Prostate gland (tissue), 2 donors: Measurements from ENCODE around the gene DAGLA. TPM values are rescaled to one million over a fixed set of nuclear protein-coding genes. Genes with fewer than 3 reads are reported as not detected.

Experiments used
- DNase-seq: peaks from one replicate; pipeline ENCODE4 v3.0.0-alpha.2; 2019; ENCODE audit warnings: low spot score
- H3K27ac ChIP-seq, 2 donors: fragments of 200-600 bp; sonication (generic); 2 replicates each; pipeline ENCODE4 v1.5.1; 2017 to 2019
- H3K27me3 ChIP-seq: fragments of 200-600 bp; sonication (generic); replicated peaks from 2 replicates; pipeline ENCODE4 v1.5.1; 2019; ENCODE audit not compliant: insufficient read depth
- H3K36me3 ChIP-seq, 2 donors: fragments of 200-600 bp; sonication (generic); 1 replicate in 1 of 2; 2 replicates in 1 of 2; pipeline versions ENCODE4 v1.5.1 to v1.8.1; 2017 to 2019
- H3K4me1 ChIP-seq: fragments of 200-600 bp; sonication (generic); replicated peaks from 2 replicates; pipeline ENCODE4 v1.5.1; 2019
- H3K4me3 ChIP-seq, 2 donors: fragments of 200-600 bp; sonication (generic); 2 replicates each; pipeline ENCODE4 v1.5.1; 2017 to 2019
- H3K9me3 ChIP-seq: fragments of 200-600 bp; sonication (generic); 2 replicates; pipeline ENCODE4 v1.5.1; 2017
- CTCF ChIP-seq, 4 experiments: fragments of 200-600 bp in 2 of 4; fragments of 450-650 bp in 2 of 4; sonication (generic) in 2 of 4; IDR thresholded peaks; 1 replicate in 3 of 4; 2 replicates in 1 of 4; pipeline ENCODE4 v1.5.1; 2016 to 2019; ENCODE audit warnings: antibody characterized with exemption in 4 of 4, mild to moderate bottlenecking in 2 of 4, moderate library complexity in 2 of 4
- POLR2A ChIP-seq: fragments of 450-650 bp; IDR thresholded peaks from one replicate; pipeline ENCODE4 v1.6.1; 2016; ENCODE audit warnings: antibody characterized with exemption, mild to moderate bottlenecking
- POLR2AphosphoS5 ChIP-seq: sonication (generic); formaldehyde crosslinking; IDR thresholded peaks from one replicate; pipeline ENCODE4 v1.6.1; 2017; ENCODE audit warnings: antibody characterized with exemption
- WGBS: methylation state at CpG from one replicate; pipeline ENCODE4 v1.1.5; 2018; 5-methylcytosine and 5-hydroxymethylcytosine counted together
- intact Hi-C: fragments of 100-400 bp; cut with DNase I; formaldehyde crosslinking; loops from one replicate; pipeline ENCODE4 v1.14.2; 2022
- total RNA-seq, 2 donors: library from RNA; depleted of rRNA; stranded (reverse); fragments of >200 nt; gene quantifications; one replicate each; pipeline ENCODE4 v1.1.0, GENCODE V29; 2016

The DAGLA gene
- total RNA-seq, 2 donors from 2014 or later, result 10.8 to 12.2 TPM

- intact Hi-C loops, result no loop called here
- Histone ChIP-seq H3K4me3 (no peak overlapping the region), H3K9me3 (no peaks in the 10 kb centered on the region), H3K4me1 (no peaks in the 10 kb centered on the region), H3K27me3 (no peaks in the 10 kb centered on the region), H3K27ac (no peak overlapping the region), H3K36me3 (no peaks in the 10 kb centered on the region)
- no peak for TF ChIP-seq POLR2A
- TF ChIP-seq CTCF (IDR thresholded peaks at IDR 0.05), result no peak
- TF ChIP-seq POLR2AphosphoS5, result no peak
- WGBS, result 90% methylated on average over 33 of the region's 33 CpGs
- no peak for DNase-seq
These were observed 48.1 kb downstream of the DAGLA start for GRCh38 chr11:61728066-61728939.

- intact Hi-C loops, result no loop called here
- H3K36me3 ChIP-seq, result no peaks in the 10 kb centered on the region
- no peak for DNase-seq
- no peak overlapping the region for H3K4me3 ChIP-seq
- no peaks in the 10 kb centered on the region for H3K9me3 ChIP-seq
- H3K4me1 ChIP-seq, result no peaks in the 10 kb centered on the region
- no peak for TF ChIP-seq POLR2AphosphoS5
- no peak for TF ChIP-seq POLR2A
- TF ChIP-seq CTCF (IDR thresholded peaks at IDR 0.05), result no peak
- 85% methylated on average over 8 of the region's 8 CpGs for WGBS
- no peak overlapping the region for H3K27ac ChIP-seq
- no peaks in the 10 kb centered on the region for H3K27me3 ChIP-seq
These were observed 48.7 kb downstream of the DAGLA start for GRCh38 chr11:61728940-61729219.

- Histone ChIP-seq H3K36me3 (no peaks in the 10 kb centered on the region), H3K4me3 (no peak overlapping the region), H3K9me3 (no peaks in the 10 kb centered on the region), H3K27me3 (no peaks in the 10 kb centered on the region), H3K27ac (no peak overlapping the region), H3K4me1 (no peaks in the 10 kb centered on the region)
- intact Hi-C loops, result loop anchor here (5.0 to 10.0 kb wide), 2 partner anchors 33 to 256 kb away; no protein-coding TSS in a partner anchor
- no peak for DNase-seq
- TF ChIP-seq POLR2AphosphoS5 (no peak), CTCF (IDR thresholded peaks at IDR 0.05) (no peak), POLR2A (no peak)
- WGBS, result 59% methylated on average over 13 of the region's 13 CpGs
These were observed 50.2 kb downstream of the DAGLA start for GRCh38 chr11:61730240-61730994.

GRCh38 chr11:61731211-61731951 lies 51.2 kb downstream of the DAGLA start:
- no peak overlapping the region for H3K27ac ChIP-seq
- H3K36me3 ChIP-seq, result peaks cover 0 to 6% of the 10 kb centered on the region in 2 donors
- no peak for DNase-seq
- 86% methylated on average over 16 of the region's 19 CpGs for WGBS
- H3K4me3 ChIP-seq, result no peak overlapping the region
- intact Hi-C loops, result loop anchor here (5.0 to 10.0 kb wide), 2 partner anchors 34 to 257 kb away; no protein-coding TSS in a partner anchor
- no peaks in the 10 kb centered on the region for H3K27me3 ChIP-seq
- no peaks in the 10 kb centered on the region for H3K9me3 ChIP-seq
- no peak for TF ChIP-seq POLR2AphosphoS5
- no peak for TF ChIP-seq POLR2A
- no peak for TF ChIP-seq CTCF (IDR thresholded peaks at IDR 0.05)
- no peaks in the 10 kb centered on the region for H3K4me1 ChIP-seq
